HS-5 (cell line): Measurements from ENCODE around the gene MUC5B.

ENCODE experiments used
- DNase-seq: peaks from one replicate; pipeline ENCODE4 v3.0.0-alpha.2; 2012; ENCODE audit warnings: low read depth

MUC5B gene

DNA sequence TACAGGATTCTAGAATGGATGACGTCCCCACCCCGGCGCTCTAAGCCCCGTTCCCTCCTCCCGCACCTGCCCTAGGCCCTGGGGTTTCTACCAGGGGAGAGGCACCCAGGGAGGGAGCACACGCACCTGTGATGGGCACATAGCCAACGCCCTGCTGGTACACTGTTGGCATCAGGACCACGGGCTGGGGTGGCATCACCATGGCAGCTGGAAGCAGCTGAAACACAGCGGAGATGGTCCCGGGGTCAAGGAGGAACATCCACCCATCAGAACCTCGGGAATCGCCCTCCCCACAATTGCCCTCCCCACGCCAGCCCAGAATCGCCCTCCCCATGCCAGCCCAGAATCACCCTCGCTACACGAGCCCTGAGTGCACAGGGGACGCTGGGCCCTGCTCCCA is 63.0 kb downstream of the MUC5B start:
- no peak for DNase-seq

DNA sequence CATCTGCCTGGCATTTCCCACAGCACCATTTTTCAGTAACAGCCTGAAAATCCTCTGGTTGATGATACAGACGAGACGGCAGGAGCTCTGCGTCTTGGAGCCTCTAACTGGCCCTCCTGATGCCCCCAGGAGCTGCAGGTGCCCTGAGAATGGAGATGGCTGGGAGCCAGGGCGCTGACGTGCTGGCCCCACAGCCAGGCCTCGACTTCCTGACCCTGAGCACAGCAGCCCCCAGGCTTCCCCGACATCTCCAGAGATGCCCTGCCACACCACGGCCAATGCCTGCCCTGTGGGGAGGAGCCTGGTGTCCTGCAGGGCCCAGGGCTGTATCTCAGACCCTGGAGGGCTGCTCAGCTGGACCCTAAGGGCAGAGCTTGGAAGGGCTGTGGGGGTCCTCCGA is 65.1 kb downstream of the MUC5B start:
- DNase-seq, result no peak

DNA sequence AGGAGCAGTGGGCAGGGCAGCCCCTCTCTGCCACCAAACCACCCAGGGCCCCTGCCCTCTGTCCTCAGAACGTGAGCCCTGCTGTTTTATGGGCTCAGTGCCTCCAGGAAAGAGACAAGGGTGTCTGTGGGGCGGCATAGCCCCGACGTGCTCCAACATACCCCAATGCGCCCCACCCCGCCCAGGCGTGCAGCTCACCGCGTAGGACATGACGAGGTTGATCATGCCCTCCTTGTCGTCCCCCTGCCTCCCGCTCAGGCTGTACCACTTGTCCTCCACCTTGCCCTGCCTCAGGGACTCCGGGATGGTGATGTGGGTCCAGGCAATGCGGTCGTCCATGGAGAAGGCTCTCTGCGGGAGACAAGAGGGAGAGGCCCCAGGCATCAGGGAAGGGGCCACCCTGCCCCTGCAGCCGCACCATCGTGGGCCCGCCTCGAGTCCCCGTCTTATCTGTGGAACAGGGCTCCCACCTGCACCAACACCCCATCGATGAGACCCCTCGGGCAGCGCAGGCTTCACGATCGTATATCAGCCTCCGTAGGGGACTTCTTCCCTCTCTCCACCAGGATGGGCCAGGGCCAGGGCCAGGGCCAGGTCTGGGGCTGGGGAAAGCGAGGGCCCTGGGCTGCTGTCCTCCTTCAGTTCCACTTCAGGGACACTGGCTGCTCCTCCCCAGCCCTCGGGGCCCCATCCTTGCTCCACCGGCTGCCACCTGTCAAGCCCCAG is 65.7 kb downstream of the MUC5B start:
- DNase-seq, result no peak

DNA sequence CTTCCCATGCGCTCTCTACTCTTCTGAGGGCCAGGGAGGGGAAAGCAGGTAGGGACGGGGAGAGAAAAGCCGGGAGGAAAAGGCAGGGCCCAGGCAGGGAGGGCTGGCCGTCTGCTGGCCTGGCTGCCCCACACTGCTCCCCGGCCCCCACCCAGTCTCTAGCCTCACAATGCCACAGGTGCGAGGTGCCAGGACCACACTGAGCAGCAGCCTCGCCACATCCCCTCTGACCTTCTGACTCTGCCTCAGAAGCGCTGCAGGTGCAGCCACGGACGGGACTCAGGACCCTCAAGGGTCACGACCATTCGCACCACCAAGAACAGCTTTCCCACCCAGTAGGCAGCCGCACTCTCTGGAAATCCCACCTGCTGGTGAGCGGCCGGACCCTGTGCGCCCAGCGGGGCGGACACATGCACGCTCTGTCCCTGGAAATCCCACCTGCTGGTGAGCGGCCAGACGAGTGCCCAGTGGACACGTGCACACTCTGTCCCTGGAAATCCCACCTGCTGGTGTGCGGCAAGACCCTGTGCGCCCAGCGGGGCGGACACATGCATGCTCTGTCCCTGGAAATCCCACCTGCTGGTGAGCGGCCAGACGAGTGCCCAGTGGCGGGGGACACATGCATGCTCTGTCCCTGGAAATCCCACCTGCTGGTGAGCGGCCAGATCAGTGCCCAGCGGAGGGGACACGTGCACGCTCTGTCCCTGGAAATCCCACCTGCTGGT is 66.5 kb downstream of the MUC5B start:
- DNase-seq, result no peak

DNA sequence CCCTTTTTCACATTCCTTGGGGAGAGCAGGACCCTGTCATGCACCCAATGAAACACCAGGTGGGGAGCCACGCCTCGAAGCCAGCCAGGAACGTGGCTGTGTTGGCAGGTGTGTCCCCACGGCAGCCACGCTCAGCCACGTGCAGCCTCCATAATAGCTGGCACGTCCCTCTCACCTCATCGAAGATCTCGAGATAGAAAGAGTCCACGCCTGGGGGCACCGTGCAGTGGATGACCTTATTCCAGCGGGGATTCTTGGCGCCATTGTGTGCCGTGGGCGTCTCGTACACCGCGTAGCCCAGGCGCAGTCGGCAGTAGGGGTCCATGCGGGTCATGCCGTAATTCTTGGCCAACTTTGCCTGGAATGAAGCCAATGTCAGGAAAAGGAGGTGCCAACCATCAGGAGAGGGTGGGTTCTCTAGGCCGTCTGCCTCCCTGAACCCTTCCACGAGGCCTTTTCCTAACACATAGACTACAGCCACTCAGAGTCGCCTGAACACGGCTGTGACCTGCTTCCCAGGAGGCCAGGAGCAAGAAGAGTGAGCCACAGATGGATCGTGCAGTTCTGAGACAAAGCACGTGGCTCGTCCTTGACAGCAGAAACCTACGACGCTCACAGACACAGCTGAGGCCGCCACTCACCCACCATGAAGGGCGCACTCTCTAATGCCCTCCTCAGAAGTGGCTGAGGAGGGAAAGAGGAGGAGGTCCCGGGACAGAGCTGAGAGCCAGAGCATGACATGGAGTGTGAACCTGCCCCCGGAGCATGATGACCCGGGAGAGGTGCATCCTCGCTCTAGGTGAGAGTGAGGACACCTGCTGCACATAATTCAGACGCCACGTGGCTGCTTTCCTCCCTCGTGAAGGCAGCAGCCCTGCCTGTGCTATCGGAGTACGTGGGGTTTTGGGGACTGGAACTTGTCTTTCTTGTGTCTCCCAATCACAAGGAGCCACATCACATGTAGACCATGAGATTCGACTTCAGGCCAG is 67.5 kb downstream of the MUC5B start:
- no peak for DNase-seq

DNA sequence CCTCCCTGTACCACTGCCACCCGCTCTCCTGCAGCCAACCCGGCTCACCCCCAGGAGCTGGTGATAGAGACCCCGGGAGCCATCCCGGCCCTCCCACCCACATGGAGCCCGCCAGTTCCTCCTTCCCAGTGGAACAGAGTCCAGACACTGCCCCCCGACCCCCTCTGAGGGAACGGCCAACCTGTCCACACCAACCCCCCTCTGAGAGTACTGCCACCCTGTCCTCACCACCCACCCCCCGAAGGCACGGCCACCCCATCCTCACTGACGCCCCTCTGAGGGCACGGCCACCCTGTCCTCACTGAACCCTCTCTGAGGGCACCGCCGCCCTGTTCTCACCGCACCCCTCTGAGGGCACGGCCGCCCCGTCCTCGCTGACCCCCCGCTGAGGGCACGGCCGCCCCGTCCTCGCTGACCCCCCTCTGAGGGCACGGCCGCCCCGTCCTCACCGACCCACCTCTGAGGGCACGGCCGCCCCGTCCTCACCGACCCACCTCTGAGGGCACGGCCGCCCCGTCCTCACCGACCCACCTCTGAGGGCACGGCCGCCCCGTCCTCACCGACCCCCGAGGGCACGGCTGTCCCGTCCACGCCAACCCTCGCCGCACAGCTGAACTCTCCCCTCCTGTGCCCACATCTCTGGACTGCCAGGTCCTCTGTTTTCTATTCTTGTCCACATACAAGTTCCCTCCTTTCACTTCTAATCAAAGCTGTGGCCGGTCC is 68.6 kb downstream of the MUC5B start:
- DNase-seq, result no peak

DNA sequence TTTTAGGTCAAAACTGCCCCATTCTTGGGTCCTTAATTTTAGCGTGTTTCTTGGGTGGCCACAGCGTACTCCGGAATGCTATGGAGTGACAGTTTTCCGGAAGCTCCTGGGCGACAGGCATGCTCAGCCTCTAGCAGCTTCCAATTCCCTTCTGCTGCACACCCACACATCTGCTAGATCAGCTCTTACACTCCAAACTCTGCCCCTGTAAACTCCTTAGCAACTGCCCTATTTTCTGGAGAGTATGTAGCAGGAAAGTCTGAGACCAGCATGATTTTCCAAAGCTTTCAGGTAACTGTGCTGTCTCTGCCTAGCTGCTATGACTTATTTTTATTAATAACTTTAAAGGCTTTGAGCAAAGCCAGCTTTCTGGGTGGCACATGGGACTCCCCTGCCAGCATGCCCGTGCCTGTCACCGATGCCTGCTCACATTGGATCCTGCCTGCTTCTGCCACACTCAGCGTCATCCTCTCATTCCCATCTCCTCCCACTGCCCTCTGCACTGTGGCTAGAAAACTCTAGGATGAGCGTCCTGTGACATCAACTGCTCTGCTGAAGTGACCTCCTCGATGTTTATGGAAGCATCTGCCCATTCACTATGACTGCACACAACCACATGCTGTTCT is 69.3 kb downstream of the MUC5B start:
- no peak for DNase-seq

DNA sequence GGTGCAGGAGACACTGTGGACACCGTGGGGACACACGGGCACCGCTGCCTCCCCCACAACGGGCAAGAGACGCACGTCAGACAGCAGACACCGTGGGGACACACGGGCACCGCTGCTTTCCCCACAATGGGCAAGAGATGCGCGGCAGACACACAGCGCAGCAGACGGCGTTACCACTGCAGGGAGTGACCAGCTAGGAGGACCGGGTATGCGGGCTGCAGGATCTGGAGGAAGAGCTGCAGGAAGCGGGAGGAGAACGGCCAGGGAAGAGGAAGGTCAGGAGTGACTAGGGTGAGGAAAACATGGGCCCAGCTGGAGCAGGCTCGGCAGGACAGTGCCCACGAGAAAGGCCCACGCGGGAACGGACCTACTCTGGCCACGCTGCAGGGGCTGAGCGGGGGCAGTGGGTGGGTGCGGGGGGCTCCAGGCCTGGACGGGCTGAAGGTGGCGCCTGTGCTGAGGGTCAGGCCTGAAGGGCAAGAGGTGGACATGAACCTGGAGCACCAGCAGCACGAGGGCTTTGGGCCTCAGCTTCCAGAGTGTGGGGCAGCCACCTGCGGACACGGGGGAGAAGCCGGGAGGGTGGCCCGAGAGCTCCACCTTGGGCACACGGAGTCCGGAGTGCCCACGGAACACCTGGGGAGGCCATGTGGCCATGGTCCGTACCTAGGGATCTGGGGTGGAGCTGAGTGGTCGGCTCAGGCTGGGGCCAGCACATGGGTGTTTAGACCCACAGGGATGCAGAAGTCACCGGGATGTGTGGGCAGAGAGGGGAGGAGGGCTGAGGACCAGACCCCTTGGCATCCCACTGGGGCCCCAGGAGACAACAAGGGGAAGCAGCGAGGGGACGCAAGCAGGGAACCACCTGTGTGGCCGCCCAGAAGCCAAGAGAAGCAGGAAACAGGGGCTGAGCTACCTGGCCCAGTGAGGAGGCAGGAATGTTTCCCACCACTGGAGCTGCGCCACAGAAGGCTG is 70.1 kb downstream of the MUC5B start:
- DNase-seq, result no peak

DNA sequence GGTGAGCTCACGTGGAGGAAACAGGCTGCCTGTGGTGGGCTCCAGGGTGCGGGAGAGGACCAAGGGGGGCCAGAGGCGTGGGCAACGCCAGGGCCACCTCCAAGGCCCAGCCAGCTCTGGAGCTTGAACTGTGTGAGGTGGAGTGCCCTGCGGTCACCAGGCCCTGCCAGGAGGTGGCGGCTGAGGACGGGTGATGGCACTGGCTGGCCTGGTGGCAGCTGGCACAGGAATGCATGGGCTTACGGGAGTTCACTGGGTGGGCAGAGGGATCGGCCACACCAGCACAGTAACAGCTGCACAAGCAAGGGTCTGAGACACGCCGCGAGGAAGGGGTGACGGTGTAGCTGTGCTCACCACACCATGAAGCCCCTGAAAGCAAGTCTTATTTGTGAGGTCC is 70.8 kb downstream of the MUC5B start:
- DNase-seq, result no peak

DNA sequence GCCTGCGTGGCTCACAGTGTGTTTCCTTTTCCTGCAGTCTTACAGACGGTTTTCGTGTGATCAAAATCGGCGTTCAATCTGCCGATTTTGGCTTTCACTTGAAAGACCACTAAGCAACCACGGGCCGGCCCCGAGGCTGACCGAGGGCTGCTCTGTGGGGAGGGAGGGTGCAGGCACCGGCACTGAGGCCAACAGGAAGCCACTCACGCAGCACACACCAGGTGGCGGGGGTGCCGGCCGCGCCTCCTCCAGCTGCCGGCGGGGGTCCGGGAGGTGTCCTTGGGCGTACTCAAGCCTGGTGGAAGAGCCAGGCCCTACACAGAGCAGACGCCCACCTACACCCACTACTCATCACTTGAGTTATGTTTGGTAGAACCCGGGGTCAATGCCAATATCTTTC is 72.2 kb downstream of the MUC5B start:
- DNase-seq, result no peak

DNA sequence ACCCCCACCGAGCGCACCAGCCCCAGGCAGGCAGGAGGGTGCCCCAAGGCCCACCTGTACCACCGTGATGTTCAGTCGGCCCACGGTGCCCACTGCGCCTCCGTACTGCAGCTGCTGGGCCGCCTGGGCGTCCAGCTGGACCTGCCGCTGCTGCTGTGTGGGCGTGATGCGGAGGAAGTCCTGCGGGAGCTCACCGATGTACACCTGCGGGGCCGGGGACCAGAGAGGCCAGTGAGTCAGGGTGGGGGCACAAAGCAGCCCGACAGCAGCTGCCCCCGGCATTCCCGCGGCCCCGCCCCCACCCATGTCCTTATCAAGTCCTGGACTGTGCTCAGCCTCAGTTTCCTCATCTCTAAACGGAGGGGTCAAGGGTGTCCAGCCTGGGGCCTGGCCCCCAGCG is 72.7 kb downstream of the MUC5B start:
- no peak for DNase-seq

DNA sequence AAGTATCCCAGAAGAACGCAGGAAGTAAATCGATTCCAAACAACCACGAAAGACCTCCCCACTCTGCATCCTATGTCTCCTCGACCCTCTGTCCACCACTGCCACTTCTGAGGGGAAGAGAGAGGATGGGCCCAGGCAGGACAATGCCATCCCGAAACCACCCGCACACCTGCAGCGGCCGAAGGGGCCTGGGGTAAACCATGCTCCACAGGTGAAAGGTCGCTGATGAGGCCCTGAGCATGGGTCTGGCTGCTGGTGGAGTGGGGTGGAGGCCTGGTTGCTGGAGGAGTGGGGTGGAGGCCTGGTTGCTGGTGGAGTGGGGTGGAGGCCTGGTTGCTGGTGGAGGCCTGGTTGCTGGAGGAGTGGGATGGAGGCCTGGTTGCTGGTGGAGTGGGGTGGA is 73.4 kb downstream of the MUC5B start:
- DNase-seq, result no peak

DNA sequence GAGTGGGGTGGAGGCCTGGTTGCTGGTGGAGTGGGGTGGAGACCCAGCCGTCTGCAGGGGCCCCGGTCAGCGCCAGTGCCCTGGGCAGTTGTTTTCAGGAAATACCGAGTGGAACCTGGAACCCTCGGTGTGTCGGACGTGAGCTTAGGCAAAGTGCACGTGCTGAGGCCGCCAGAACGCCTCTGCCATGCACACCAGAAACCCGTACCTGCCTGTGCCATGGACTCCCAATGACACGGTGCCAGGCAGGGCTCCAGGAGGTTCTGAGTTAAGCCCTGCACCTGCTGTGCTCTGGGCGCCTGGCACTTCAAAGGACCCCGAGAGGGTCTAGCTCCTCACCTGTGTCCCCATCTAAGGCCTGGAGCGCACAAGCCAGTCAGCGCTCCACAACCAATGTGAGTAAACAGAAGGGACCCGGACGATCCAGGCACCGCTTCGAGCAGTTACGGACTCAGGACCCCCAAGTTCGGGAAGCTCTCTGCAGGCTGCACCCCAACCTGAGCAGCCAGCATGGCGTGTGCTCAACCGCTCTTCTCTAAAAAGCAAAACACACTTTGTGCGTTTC is 74.2 kb downstream of the MUC5B start:
- no peak for DNase-seq

DNA sequence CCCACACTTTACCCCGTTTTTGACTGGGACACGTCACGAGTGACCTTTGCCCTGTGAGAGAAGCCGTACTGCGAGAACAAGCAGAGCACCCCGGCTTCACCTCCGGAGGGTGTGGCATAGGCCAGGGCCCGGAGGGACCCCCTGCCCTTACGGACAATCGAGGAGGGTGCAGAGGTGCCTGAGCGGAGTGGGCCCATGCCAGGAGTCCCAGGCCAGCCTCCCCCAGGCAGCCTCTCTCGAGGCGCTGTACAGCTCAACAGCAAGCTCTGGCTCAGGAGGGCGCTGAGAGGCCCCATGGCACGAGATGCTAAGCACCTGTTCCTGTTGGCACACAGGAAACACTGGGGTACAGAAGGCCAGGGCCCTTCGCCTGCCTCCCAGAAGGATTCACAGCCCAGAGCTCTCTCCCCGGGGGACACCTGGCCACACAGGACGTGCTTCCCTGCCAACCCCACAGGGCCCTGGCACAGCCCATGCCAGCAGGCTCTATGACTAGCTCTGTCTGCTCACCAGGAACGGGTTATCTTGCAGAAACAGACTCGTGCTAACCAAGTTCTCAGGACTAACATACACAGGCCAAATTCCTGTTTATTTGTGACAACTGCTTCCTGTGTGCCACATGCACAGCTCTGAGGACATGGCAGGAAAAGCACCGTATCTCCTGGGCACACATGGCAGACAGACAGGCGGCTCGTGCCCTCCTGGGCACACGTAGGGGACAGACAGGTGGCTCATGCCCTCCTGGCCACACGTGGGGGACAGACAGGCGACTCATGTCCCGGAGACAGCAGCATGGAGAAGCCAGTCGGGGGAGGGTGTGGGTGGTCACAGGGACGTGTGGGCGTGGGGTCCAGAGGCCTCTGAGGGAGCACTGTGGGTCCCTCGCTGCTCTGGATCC is 75.0 kb downstream of the MUC5B start:
- DNase-seq, result no peak

DNA sequence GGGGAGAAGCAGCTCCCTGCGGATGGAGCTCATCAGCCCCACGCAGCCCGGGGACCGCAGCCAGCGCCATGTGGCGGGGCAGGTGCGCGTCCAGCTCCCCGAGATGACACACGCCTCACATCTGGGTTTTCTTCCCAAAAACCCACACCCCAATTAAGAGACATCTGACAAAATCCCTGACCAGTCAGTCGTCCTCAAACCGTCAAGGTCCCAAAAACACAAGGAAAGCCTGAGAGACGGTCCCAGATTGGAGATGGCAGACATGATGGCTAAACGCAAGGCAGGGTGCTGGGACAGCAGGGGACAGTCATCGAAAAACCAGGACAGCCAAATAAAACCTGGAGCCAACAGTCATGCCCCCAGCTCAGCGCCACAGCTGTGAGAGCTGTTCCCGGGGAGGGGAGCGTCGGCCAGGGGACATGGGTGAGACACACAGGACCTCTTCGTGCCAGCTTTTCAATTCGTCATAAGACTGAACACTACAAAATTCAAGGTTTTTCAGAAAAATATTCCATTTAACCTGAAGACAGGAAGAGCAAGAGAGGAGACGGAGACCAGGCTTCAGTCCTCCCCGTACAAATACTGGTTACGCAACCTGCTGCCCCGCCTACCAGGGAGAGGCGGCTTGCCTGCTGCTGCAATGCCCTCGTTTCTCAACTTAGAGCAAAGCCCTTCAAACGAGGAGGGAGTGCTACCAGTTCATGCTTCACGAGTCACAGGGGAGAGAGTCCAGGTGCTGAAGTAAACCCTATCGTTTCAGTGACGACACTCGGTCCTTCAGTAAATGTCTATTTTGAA is 76.0 kb downstream of the MUC5B start:
- peak; percentile 10 for DNase-seq

DNA sequence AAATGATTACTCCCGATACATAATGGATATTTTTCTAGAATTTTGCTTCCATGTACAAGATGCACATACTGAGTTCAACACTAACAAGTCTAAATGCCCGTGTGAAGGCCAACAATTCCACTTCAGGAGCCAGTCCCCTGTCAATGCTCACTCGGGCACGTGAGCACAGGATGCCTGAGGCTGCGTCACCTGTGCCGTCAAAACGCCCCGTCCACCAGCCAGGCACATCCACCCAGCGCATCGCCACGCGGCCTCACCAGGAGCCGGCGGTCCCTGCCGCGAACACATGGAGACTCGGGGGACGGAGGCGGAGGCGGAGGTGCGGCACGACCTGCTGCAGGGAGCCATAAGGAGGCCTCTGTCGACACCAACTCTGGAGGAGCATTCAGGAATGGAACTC is 76.8 kb downstream of the MUC5B start:
- no peak for DNase-seq

DNA sequence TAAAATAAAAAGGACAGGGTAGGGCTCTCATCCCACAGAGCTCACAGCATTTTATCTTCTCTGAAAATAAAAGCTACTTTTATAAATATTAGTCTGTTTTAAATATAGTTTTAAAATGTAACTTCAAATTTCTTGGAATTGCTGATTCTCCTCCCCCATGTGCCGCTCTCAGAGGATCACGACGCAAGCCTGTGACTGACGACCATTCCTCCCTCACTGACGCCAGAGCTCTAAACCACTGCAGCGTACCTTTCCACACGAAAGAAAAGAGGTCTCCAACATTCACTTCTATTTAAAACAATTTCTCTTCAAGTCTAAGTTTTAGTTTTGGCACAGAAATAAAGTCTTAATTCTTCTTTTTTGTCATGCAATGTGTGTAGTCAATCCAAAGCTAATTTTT is 77.3 kb downstream of the MUC5B start:
- no peak for DNase-seq

DNA sequence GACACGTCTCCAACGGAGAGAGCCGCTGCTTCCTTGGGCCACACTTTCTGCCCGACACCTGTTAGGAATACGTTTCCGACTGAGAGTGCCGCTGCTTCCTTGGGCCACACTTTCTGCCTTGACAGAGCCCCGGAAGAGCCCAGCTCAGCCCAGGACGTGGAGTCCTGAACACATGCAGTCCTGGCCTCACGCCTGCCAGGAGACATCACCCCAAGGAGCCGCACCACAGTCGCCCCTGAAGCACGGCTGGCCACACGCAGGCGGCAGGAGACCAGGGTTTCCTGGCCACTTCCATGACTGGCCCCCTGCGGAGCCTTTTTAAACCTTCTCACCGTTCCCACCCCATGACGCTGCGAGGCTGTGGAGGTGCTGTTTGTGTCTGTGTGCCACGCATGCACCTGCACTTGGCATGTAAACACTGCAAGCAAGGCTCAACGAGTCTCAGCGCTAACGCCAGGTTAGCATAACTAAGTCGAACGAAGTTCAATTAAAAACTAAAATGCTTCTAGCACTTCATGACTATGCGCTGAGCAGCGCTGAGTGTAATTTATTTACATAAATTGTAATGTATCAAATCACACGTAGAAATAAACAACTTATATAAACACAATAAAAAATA is 77.8 kb downstream of the MUC5B start:
- no peak for DNase-seq
